PC-3 (cell line): Measurements from ENCODE around the gene BSG. TPM values are rescaled to one million over a fixed set of nuclear protein-coding genes. Genes with fewer than 3 reads are reported as not detected.
"Not testable (repeated sequence)": the region's sequence is repeated elsewhere in the genome, so short reads cannot be mapped to it uniquely, and the experiment has no call there.

Source experiments
- ATAC-seq: fragments of 200-7000 bp; cut with Tn5 transposase; 2 replicates; pipeline ENCODE4 v1.9.1; 2020; ENCODE audit warnings: mild to moderate bottlenecking, moderate library complexity
- BruUV-seq: library from RNA; stranded (reverse); fragments of 400-500 nt; replicated peaks from 2 replicates; lab custom pipeline; 2021; lab: Mats Ljungman, UMichigan
- CTCF ChIA-PET: fragments of 300-600 bp; sonication (Branson Sonifier 250); formaldehyde crosslinking; loops from one replicate; lab custom pipeline; 2022; ENCODE audit warnings: antibody characterized with exemption; lab: Charles Lee
- POLR2A ChIA-PET: fragments of 300-600 bp; sonication (Branson Sonifier 250); formaldehyde crosslinking; loops from one replicate; lab custom pipeline; 2022; ENCODE audit warnings: antibody characterized with exemption; ENCODE audit not compliant: unreplicated experiment; lab: Charles Lee
- DNase-seq: peaks from one replicate; pipeline ENCODE4 v3.0.0-alpha.2; 2015
- H2AFZ ChIP-seq: fragments of 300-600 bp; sonication (generic); 2 replicates; pipeline ENCODE4 v1.6.0; 2016; ENCODE audit warnings: antibody characterized with exemption, low read length
- H3F3A ChIP-seq: fragments of 300-600 bp; sonication (generic); one replicate; pipeline ENCODE4 v1.6.0; 2017; ENCODE audit warnings: antibody characterized with exemption, low read length, control low read depth, mild to moderate bottlenecking; ENCODE audit not compliant: unreplicated experiment
- H3K27ac ChIP-seq: fragments of 300-600 bp; sonication (generic); 2 replicates; pipeline ENCODE4 v1.5.1; 2016; ENCODE audit warnings: mild to moderate bottlenecking, low read length
- H3K27me3 ChIP-seq: fragments of 300-600 bp; sonication (generic); 2 replicates; pipeline ENCODE4 v1.6.1; 2016; ENCODE audit warnings: low read length, mixed read lengths
- H3K36me3 ChIP-seq: fragments of 300-600 bp; sonication (generic); 2 replicates; pipeline ENCODE4 v1.6.1; 2016; ENCODE audit warnings: low read depth, mixed run types, low read length, mixed read lengths
- H3K4me1 ChIP-seq: fragments of 300-600 bp; sonication (generic); 2 replicates; pipeline ENCODE4 v1.5.1; 2016; ENCODE audit warnings: low read length; ENCODE audit not compliant: insufficient read depth
- H3K4me2 ChIP-seq: fragments of 300-600 bp; sonication (generic); 2 replicates; pipeline ENCODE4 v1.6.0; 2016; ENCODE audit warnings: low read length
- H3K4me3 ChIP-seq: fragments of 300-600 bp; sonication (generic); 2 replicates; pipeline ENCODE4 v1.5.1; 2016; ENCODE audit warnings: mild to moderate bottlenecking, low read length, mixed read lengths
- H3K79me2 ChIP-seq: fragments of 300-600 bp; sonication (generic); 2 replicates; pipeline ENCODE4 v1.6.1; 2017; ENCODE audit warnings: low read length, mixed read lengths
- H3K9ac ChIP-seq: fragments of 300-600 bp; sonication (generic); 2 replicates; pipeline ENCODE4 v1.6.0; 2016; ENCODE audit warnings: mild to moderate bottlenecking, low read length
- H3K9me2 ChIP-seq: fragments of 300-600 bp; sonication (generic); replicated peaks from 2 replicates; pipeline ENCODE4 v1.6.1; 2016; ENCODE audit warnings: mixed run types, low read length, mixed read lengths
- H3K9me3 ChIP-seq: fragments of 300-600 bp; sonication (generic); 2 replicates; pipeline ENCODE4 v1.6.1; 2016; ENCODE audit warnings: low read length, mixed read lengths
- H4K20me1 ChIP-seq: fragments of 300-600 bp; sonication (generic); 2 replicates; pipeline ENCODE4 v1.6.1; 2016; ENCODE audit warnings: low read length, mixed read lengths
- CTCF ChIP-seq: fragments of 300-600 bp; sonication (generic); conservative IDR thresholded peaks from 2 replicates; pipeline ENCODE4 v1.5.1; 2017; ENCODE audit warnings: antibody characterized with exemption, low read depth, mild to moderate bottlenecking, low read length
- EZH2 ChIP-seq: fragments of 300-600 bp; sonication (generic); IDR thresholded peaks from one replicate; pipeline ENCODE4 v1.6.1; 2017; ENCODE audit warnings: antibody characterized with exemption, mild to moderate bottlenecking, low read length; ENCODE audit not compliant: unreplicated experiment
- EZH2phosphoT487 ChIP-seq: fragments of 300-600 bp; sonication (generic); IDR thresholded peaks from 2 replicates; pipeline ENCODE4 v1.6.1; 2018; ENCODE audit warnings: mild to moderate bottlenecking, antibody characterized with exemption, low read length, borderline replicate concordance
- intact Hi-C: fragments of 100-400 bp; cut with micrococcal nuclease; formaldehyde crosslinking; loops from 2 replicates; pipeline ENCODE4 v1.9.0; 2023
- total RNA-seq: library from RNA; depleted of rRNA; stranded (reverse); fragments of >200 nt; gene quantifications from 2 replicates; pipeline ENCODE4 v1.2.3, GENCODE V29; 2014

BSG gene
- total RNA-seq, 1 experiment from 2014 or later = 458 TPM

GRCh38 chr19:628168-628567 lies 55.8 kb downstream of the BSG start:
- DNase-seq = no peak
- H4K20me1 ChIP-seq = no peaks in the 10 kb centered on the region
- H3K36me3 ChIP-seq = peaks cover 5% of the 10 kb centered on the region; the same call in 1 of the 2 replicates
- no TSS peak for BruUV-seq
- H3K27me3 ChIP-seq = no peaks in the 10 kb centered on the region
- no peak for ATAC-seq
- H3K9ac ChIP-seq = no peak overlapping the region
- CTCF ChIA-PET = no interaction called here
- H3K4me3 ChIP-seq = no peak overlapping the region
- H3K27ac ChIP-seq = no peak overlapping the region
- H3K9me2 ChIP-seq = no peaks in the 10 kb centered on the region
- intact Hi-C loops = no loop called here
- H3K4me1 ChIP-seq = peaks cover 5% of the 10 kb centered on the region; the same call in 1 of the 2 replicates
- H3K9me3 ChIP-seq = no peaks in the 10 kb centered on the region
- no peak overlapping the region for H3K4me2 ChIP-seq
- peak; percentile 53 for TF ChIP-seq CTCF
- no peak for TF ChIP-seq EZH2phosphoT487
- TF ChIP-seq EZH2 = no peak
- no peaks in the 10 kb centered on the region for H3F3A ChIP-seq
- H3K79me2 ChIP-seq = peaks cover 46% of the 10 kb centered on the region
- POLR2A ChIA-PET = no interaction called here
- no peak overlapping the region for H2AFZ ChIP-seq

GRCh38 chr19:629515-629914 lies 57.1 kb downstream of the BSG start:
- H3K9ac ChIP-seq, H3K9me3 ChIP-seq, H2AFZ ChIP-seq, H3K4me1 ChIP-seq, H3K36me3 ChIP-seq, H3K4me3 ChIP-seq, H3K4me2 ChIP-seq, CTCF ChIA-PET, BruUV-seq, POLR2A ChIA-PET, DNase-seq, ATAC-seq, H3K9me2 ChIP-seq, H3K27ac ChIP-seq, H3K27me3 ChIP-seq, intact Hi-C loops, H4K20me1 ChIP-seq, H3F3A ChIP-seq: not testable (repeated sequence)
- H3K79me2 ChIP-seq = peaks cover 47% of the 10 kb centered on the region

GRCh38 chr19:629961-630714 lies 57.7 kb downstream of the BSG start:
- Histone ChIP-seq H3K36me3 (peaks cover 5% of the 10 kb centered on the region; the same call in 1 of the 2 replicates), H3K9me2 (no peaks in the 10 kb centered on the region), H3K9me3 (no peaks in the 10 kb centered on the region), H3K79me2 (peaks cover 47% of the 10 kb centered on the region), H3K4me2 (no peak overlapping the region), H3K9ac (no peak overlapping the region), H3K27ac (no peak overlapping the region), H3K4me1 (peaks cover 5% of the 10 kb centered on the region; the same call in 1 of the 2 replicates), H4K20me1 (no peaks in the 10 kb centered on the region), H3K4me3 (no peak overlapping the region), H3K27me3 (no peaks in the 10 kb centered on the region), H2AFZ (no peak overlapping the region), H3F3A (no peaks in the 10 kb centered on the region)
- intact Hi-C loops = loop anchor here (10.0 kb wide), 1 partner anchor 55 kb away; the partner anchor contains the start of gene BSG
- BruUV-seq = no TSS peak
- ATAC-seq (no peak), DNase-seq (no peak)
- ChIA-PET POLR2A (no interaction called here), CTCF (no interaction called here)
- no peak for TF ChIP-seq EZH2phosphoT487
- no peak for TF ChIP-seq CTCF
- no peak for TF ChIP-seq EZH2
